ENCODE measurements around the gene PDE10A. TPM values are rescaled to one million over a fixed set of nuclear protein-coding genes. Genes with fewer than 3 reads are reported as not detected.

The PDE10A gene
- total and polyA plus RNA-seq, 2 of the 8 experiments (the other 6 are each of a cell fraction or from before 2014, with no cell fraction given): 1.1 to 2.4 TPM

DNA sequence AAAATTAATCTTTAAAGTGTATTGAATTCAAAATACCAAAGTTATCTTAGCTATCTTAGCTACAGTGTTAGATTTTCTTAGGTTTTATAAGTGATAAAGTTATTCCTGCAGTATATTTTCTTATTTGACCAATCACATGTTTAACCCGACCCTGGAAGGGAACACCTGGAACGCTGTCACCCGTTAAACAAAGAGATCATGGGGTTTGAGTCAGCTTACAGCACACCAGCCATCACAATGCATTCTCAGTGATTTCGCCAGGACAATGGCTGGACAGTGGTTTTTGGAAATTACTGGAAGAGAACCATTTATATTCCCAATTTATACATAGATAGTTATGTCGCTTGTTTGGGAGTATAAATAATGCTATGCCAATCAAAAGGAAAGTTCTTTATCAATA is 364.2 kb downstream of the PDE10A start:
- no peaks in the 10 kb centered on the region for H4K20me1 ChIP-seq (replicated peaks in 1 of 2; ENCODE audit: control insufficient read depth in 1 of 2, insufficient read depth in 2 of 2, low read length in 2 of 2)
- H3K36me3 ChIP-seq (ENCODE audit: control insufficient read depth in 2 of 4, insufficient read depth in 4 of 4, low read length in 3 of 4): no peaks in the 10 kb centered on the region
- H3K4me2 ChIP-seq (ENCODE audit: insufficient read depth in 1 of 2, low read depth in 2 of 2, low read length in 2 of 2): no peak overlapping the region
- no peak for DNase-seq (ENCODE audit: low read depth in 1 of 2, low spot score in 2 of 2)
- no peak overlapping the region for H2BK120ac ChIP-seq (replicated peaks; ENCODE audit: low read depth, low read length)
- no peak overlapping the region for H3K4ac ChIP-seq (replicated peaks; ENCODE audit: insufficient read length, low read depth, low read length)
- H3K79me2 ChIP-seq (ENCODE audit: control insufficient read depth in 1 of 2, insufficient read depth in 2 of 2, low read length in 2 of 2): no peaks in the 10 kb centered on the region
- H3K79me1 ChIP-seq (ENCODE audit: low read depth, low read length): no peaks in the 10 kb centered on the region
- H3K23me2 ChIP-seq (ENCODE audit: low read depth, low read length): no peaks in the 10 kb centered on the region
- no peak overlapping the region for H4K8ac ChIP-seq (ENCODE audit: extremely low read depth, insufficient read depth, low read length)
- H3K56ac ChIP-seq (replicated peaks; ENCODE audit: insufficient read length, low read depth, low read length): no peak overlapping the region
- no peaks in the 10 kb centered on the region for H3K4me1 ChIP-seq (replicated peaks in 1 of 4; ENCODE audit: control insufficient read depth in 3 of 4, insufficient read depth in 4 of 4, low read length in 3 of 4)
- FAIRE-seq: no peak
- ChIA-PET POLR2A (ENCODE audit: partially characterized antibody) (no interaction called here), CTCF (ENCODE audit: partially characterized antibody) (no interaction called here)
- H3K4me3 ChIP-seq (ENCODE audit: extremely low read depth in 1 of 4, insufficient read depth in 2 of 4, low read depth in 3 of 4, low read length in 4 of 4): no peak overlapping the region
- no peak overlapping the region for H2AFZ ChIP-seq (ENCODE audit: low read length)
- no peaks in the 10 kb centered on the region for H3K27me3 ChIP-seq (replicated peaks in 1 of 4; ENCODE audit: control insufficient read depth in 3 of 4, extremely low read depth in 1 of 4, insufficient read depth in 3 of 4, low read length in 3 of 4)
- 91% methylated on average over 5 of the region's 5 CpGs; no CpG with 5 or more reads in 1 of the 2 experiments for WGBS, 2 experiments (ENCODE audit: extremely low coverage in 1 of 2, insufficient coverage in 1 of 2, insufficient read length in 1 of 2, insufficient replicate concordance in 2 of 2, low coverage in 1 of 2, low lambda C conversion rate in 2 of 2, missing lambda C conversion rate in 1 of 2)
- H2BK20ac ChIP-seq (ENCODE audit: low read length): no peak overlapping the region
- H3K18ac ChIP-seq (ENCODE audit: extremely low read depth, low read length): no peak overlapping the region
- no peak overlapping the region for H3K9ac ChIP-seq (replicated peaks in 1 of 4; ENCODE audit: extremely low read depth in 1 of 4, low read depth in 3 of 4, low read length in 3 of 4)
- no peaks in the 10 kb centered on the region for H3K9me3 ChIP-seq (ENCODE audit: insufficient read depth in 2 of 2, low read depth in 1 of 2, low read length in 1 of 2)
- no peak overlapping the region for H2AK5ac ChIP-seq (ENCODE audit: low read depth, low read length)
- H2BK12ac ChIP-seq (ENCODE audit: low read depth, low read length): no peak overlapping the region
- H2BK15ac ChIP-seq (ENCODE audit: low read length): no peak overlapping the region
- no peak overlapping the region for H3K23ac ChIP-seq (ENCODE audit: insufficient read length)
- H2BK5ac ChIP-seq (ENCODE audit: low read depth, low read length): no peak overlapping the region
- no peak overlapping the region for H3K27ac ChIP-seq (ENCODE audit: low read depth, low read length)
- H4K91ac ChIP-seq (replicated peaks; ENCODE audit: insufficient read length, low read length): no peak overlapping the region
- H3K14ac ChIP-seq (ENCODE audit: insufficient read length): no peak overlapping the region
- H4K5ac ChIP-seq (ENCODE audit: insufficient read length, low read depth, low read length): no peak overlapping the region
- no peak for TF ChIP-seq CREB1 (IDR thresholded peaks at IDR 0.05)
- no peak for TF ChIP-seq EP300 (IDR thresholded peaks at IDR 0.05; ENCODE audit: borderline replicate concordance in 1 of 2, low read depth in 2 of 2, low read length in 2 of 2)
- no peak for TF ChIP-seq SIN3A (conservative IDR thresholded peaks at IDR 0.05 in 1 of 2, IDR thresholded peaks at IDR 0.05 in 1 of 2; ENCODE audit: low read depth in 1 of 2, low read length in 2 of 2)
- TF ChIP-seq CTBP2 (IDR thresholded peaks at IDR 0.05; ENCODE audit: borderline replicate concordance, insufficient read depth, insufficient read length, low read length): no peak
- TF ChIP-seq TAF1 (IDR thresholded peaks at IDR 0.05; ENCODE audit: low read depth, low read length): no peak
- no peak for TF ChIP-seq EZH2 (IDR thresholded peaks at IDR 0.05; ENCODE audit: low read depth, low read length, severe bottlenecking)
- no peak for TF ChIP-seq CBX5 (IDR thresholded peaks at IDR 0.05; ENCODE audit: low read depth, low read length)
- TF ChIP-seq GTF2F1 (IDR thresholded peaks at IDR 0.05; ENCODE audit: borderline replicate concordance, low read depth, low read length): no peak
- TF ChIP-seq BCL11A (IDR thresholded peaks at IDR 0.05; ENCODE audit: low read depth in 2 of 2, low read length in 2 of 2): no peak
- no peak for TF ChIP-seq SIX5 (IDR thresholded peaks at IDR 0.05; ENCODE audit: low read depth, low read length)
- no peak for TF ChIP-seq KDM5A (IDR thresholded peaks at IDR 0.05; ENCODE audit: low read length)
- no peak for TF ChIP-seq YY1 (IDR thresholded peaks at IDR 0.05; ENCODE audit: low read depth, low read length)
- no peak for TF ChIP-seq NANOG (IDR thresholded peaks at IDR 0.05; ENCODE audit: insufficient read depth, low read depth, low read length, poor library complexity, severe bottlenecking)
